HUES48 (cell line): ENCODE data around the gene LHFPL6.

Experiments
- H3K27ac ChIP-seq: one replicate; pipeline ENCODE4 v1.7.0; 2013; ENCODE audit warnings: low read depth, low read length, inconsistent platforms
- H3K27me3 ChIP-seq: 2 replicates; pipeline ENCODE4 v1.6.1; 2013; ENCODE audit warnings: mild to moderate bottlenecking, low read length; ENCODE audit not compliant: control insufficient read depth, insufficient read depth
- H3K36me3 ChIP-seq: 2 replicates; pipeline ENCODE4 v1.6.1; 2013; ENCODE audit warnings: low read length; ENCODE audit not compliant: control insufficient read depth, insufficient read depth
- H3K4me1 ChIP-seq: 2 replicates; pipeline ENCODE4 v1.6.1; 2013; ENCODE audit warnings: mild to moderate bottlenecking, low read length; ENCODE audit not compliant: control insufficient read depth, insufficient read depth
- H3K4me3 ChIP-seq: 2 replicates; pipeline ENCODE4 v1.5.1; 2013; ENCODE audit warnings: mild to moderate bottlenecking, low read depth, low read length
- H3K9ac ChIP-seq: 2 replicates; pipeline ENCODE4 v1.6.1; 2013; ENCODE audit warnings: mild to moderate bottlenecking, low read depth, low read length, moderate library complexity
- H3K9me3 ChIP-seq: 2 replicates; pipeline ENCODE4 v1.6.1; 2013; ENCODE audit warnings: low read length; ENCODE audit not compliant: control insufficient read depth, insufficient read depth

LHFPL6 gene

GRCh38 chr13:39446865-39447264, 156.1 kb downstream of the LHFPL6 start:
- no peaks in the 10 kb centered on the region for H3K9me3 ChIP-seq
- no peak overlapping the region for H3K9ac ChIP-seq
- H3K4me1 ChIP-seq, result peaks cover 4% of the 10 kb centered on the region
- no peaks in the 10 kb centered on the region for H3K27me3 ChIP-seq
- no peak overlapping the region for H3K27ac ChIP-seq
- H3K4me3 ChIP-seq, result no peak overlapping the region
- no peaks in the 10 kb centered on the region for H3K36me3 ChIP-seq

- Histone ChIP-seq H3K9me3 (peaks cover 6% of the 10 kb centered on the region), H3K9ac (no peak overlapping the region), H3K4me1 (peaks cover 3% of the 10 kb centered on the region; the same call in 1 of the 2 replicates), H3K27me3 (no peaks in the 10 kb centered on the region), H3K36me3 (no peaks in the 10 kb centered on the region), H3K27ac (no peak overlapping the region), H3K4me3 (no peak overlapping the region)
Observed at GRCh38 chr13:39444866-39445265, 158.1 kb downstream of the LHFPL6 start.

GRCh38 chr13:39433651-39434050, 169.3 kb downstream of the LHFPL6 start:
- Histone ChIP-seq H3K36me3 (no peaks in the 10 kb centered on the region), H3K4me1 (peaks cover 3% of the 10 kb centered on the region; the same call in 1 of the 2 replicates), H3K9ac (no peak overlapping the region), H3K27me3 (no peaks in the 10 kb centered on the region), H3K4me3 (no peak overlapping the region), H3K9me3 (peaks cover 26% of the 10 kb centered on the region), H3K27ac (no peak overlapping the region)

GRCh38 chr13:39432196-39432595, 170.8 kb downstream of the LHFPL6 start:
- Histone ChIP-seq H3K27me3 (no peaks in the 10 kb centered on the region), H3K9ac (no peak overlapping the region), H3K4me3 (no peak overlapping the region), H3K27ac (no peak overlapping the region), H3K36me3 (no peaks in the 10 kb centered on the region), H3K4me1 (peaks cover 3% of the 10 kb centered on the region; the same call in 1 of the 2 replicates), H3K9me3 (peaks cover 15% of the 10 kb centered on the region; the same call in 1 of the 2 replicates)

GRCh38 chr13:39422845-39423565, 180.0 kb downstream of the LHFPL6 start:
- no peaks in the 10 kb centered on the region for H3K9me3 ChIP-seq
- H3K36me3 ChIP-seq, result no peaks in the 10 kb centered on the region
- no peaks in the 10 kb centered on the region; the same call in 1 of the 2 replicates for H3K27me3 ChIP-seq
- peaks cover 28% of the 10 kb centered on the region for H3K4me1 ChIP-seq
- H3K4me3 ChIP-seq, result no peak overlapping the region
- no peak overlapping the region for H3K9ac ChIP-seq
- H3K27ac ChIP-seq, result no peak overlapping the region

- Histone ChIP-seq H3K27me3 (no peaks in the 10 kb centered on the region; the same call in 1 of the 2 replicates), H3K36me3 (no peaks in the 10 kb centered on the region), H3K9me3 (no peaks in the 10 kb centered on the region), H3K4me1 (peaks cover 42% of the 10 kb centered on the region), H3K9ac (no peak overlapping the region), H3K4me3 (no peak overlapping the region), H3K27ac (no peak overlapping the region)
Observed at GRCh38 chr13:39419876-39420275, 183.1 kb downstream of the LHFPL6 start.

- Histone ChIP-seq H3K9me3 (no peaks in the 10 kb centered on the region), H3K9ac (no peak overlapping the region), H3K36me3 (no peaks in the 10 kb centered on the region), H3K27ac (peak overlapping the region; percentile 21), H3K4me1 (peaks cover 42% of the 10 kb centered on the region), H3K4me3 (no peak overlapping the region), H3K27me3 (no peaks in the 10 kb centered on the region; the same call in 1 of the 2 replicates)
Observed at GRCh38 chr13:39419068-39419467, 183.9 kb downstream of the LHFPL6 start.

- no peaks in the 10 kb centered on the region; the same call in 1 of the 2 replicates for H3K27me3 ChIP-seq
- H3K27ac ChIP-seq, result peak overlapping the region; percentile 21
- no peak overlapping the region for H3K4me3 ChIP-seq
- no peaks in the 10 kb centered on the region for H3K36me3 ChIP-seq
- H3K9ac ChIP-seq, result no peak overlapping the region
- H3K9me3 ChIP-seq, result no peaks in the 10 kb centered on the region
- peaks cover 39% of the 10 kb centered on the region for H3K4me1 ChIP-seq
Observed at GRCh38 chr13:39418424-39418823, 184.6 kb downstream of the LHFPL6 start.

- peak overlapping the region; percentile 36; the same call in 1 of the 2 replicates for H3K4me3 ChIP-seq
- H3K36me3 ChIP-seq, result no peaks in the 10 kb centered on the region
- H3K27ac ChIP-seq, result peak overlapping the region; percentile 75
- peaks cover 34% of the 10 kb centered on the region for H3K4me1 ChIP-seq
- no peak overlapping the region for H3K9ac ChIP-seq
- no peaks in the 10 kb centered on the region for H3K9me3 ChIP-seq
- H3K27me3 ChIP-seq, result no peaks in the 10 kb centered on the region; the same call in 1 of the 2 replicates
Observed at GRCh38 chr13:39417643-39418042, 185.3 kb downstream of the LHFPL6 start.

GRCh38 chr13:39417131-39417530, 185.9 kb downstream of the LHFPL6 start:
- Histone ChIP-seq H3K27ac (peak overlapping the region; percentile 75), H3K4me3 (peak overlapping the region; percentile 36), H3K9ac (no peak overlapping the region), H3K36me3 (no peaks in the 10 kb centered on the region), H3K4me1 (peaks cover 37% of the 10 kb centered on the region), H3K27me3 (no peaks in the 10 kb centered on the region; the same call in 1 of the 2 replicates), H3K9me3 (no peaks in the 10 kb centered on the region)

GRCh38 chr13:39415008-39415802, 187.8 kb downstream of the LHFPL6 start:
- H3K4me3 ChIP-seq, result no peak overlapping the region
- H3K9ac ChIP-seq, result no peak overlapping the region
- no peaks in the 10 kb centered on the region; the same call in 1 of the 2 replicates for H3K27me3 ChIP-seq
- no peaks in the 10 kb centered on the region for H3K36me3 ChIP-seq
- H3K27ac ChIP-seq, result no peak overlapping the region
- peaks cover 54% of the 10 kb centered on the region for H3K4me1 ChIP-seq
- H3K9me3 ChIP-seq, result no peaks in the 10 kb centered on the region
